ENCODE measurements around the gene ZBTB3. TPM values are rescaled to one million over a fixed set of nuclear protein-coding genes. Genes with fewer than 3 reads are reported as not detected.

Gene ZBTB3
- total and polyA plus RNA-seq, 2 donors (not counting 1 experiment from before 2014, with no cell fraction given), result 6.2 to 14.4 TPM

GRCh38 chr11:62778441-62778840 is 24.5 kb upstream of the ZBTB3 start:
- H3K9me3 ChIP-seq (ENCODE audit: control insufficient read depth, insufficient read depth, low read depth, low read length), result no peaks in the 10 kb centered on the region
- H3K9ac ChIP-seq (ENCODE audit: insufficient read depth, low read length), result no peak overlapping the region
- H3K4me1 ChIP-seq (ENCODE audit: control insufficient read depth, extremely low read depth, insufficient read depth, low read length), result no peaks in the 10 kb centered on the region
- H3K27me3 ChIP-seq (ENCODE audit: control insufficient read depth, insufficient read depth, low read length), result no peaks in the 10 kb centered on the region
- DNase-seq (ENCODE audit: low read depth in 2 of 2), result no peak
- peaks cover 17% of the 10 kb centered on the region for H3K36me3 ChIP-seq (ENCODE audit: control insufficient read depth, insufficient read depth, low read length)
- TF ChIP-seq EZH2 (IDR thresholded peaks at IDR 0.05; ENCODE audit: low read length, missing control alignments), result no peak
- TF ChIP-seq CTCF (conservative IDR thresholded peaks at IDR 0.05 in 1 of 2, IDR thresholded peaks at IDR 0.05 in 1 of 2; ENCODE audit: low read depth in 1 of 2, low read length in 2 of 2), result no peak
- no peak overlapping the region for H3K4me3 ChIP-seq (replicated peaks in 1 of 4; ENCODE audit: control extremely low read depth in 1 of 4, insufficient read depth in 1 of 4, low read depth in 3 of 4, low read length in 4 of 4)
- no peaks in the 10 kb centered on the region for H4K20me1 ChIP-seq (ENCODE audit: control insufficient read depth, extremely low read depth, insufficient read depth, low read length)
- no peak overlapping the region for H3K27ac ChIP-seq (ENCODE audit: insufficient read depth, low read length)
- no peak overlapping the region for H3K4me2 ChIP-seq (ENCODE audit: extremely low read depth, insufficient read depth, low read length)
- H3K79me2 ChIP-seq (ENCODE audit: control insufficient read depth, insufficient read depth, low read length), result peaks cover 4% of the 10 kb centered on the region
- no peak overlapping the region for H2AFZ ChIP-seq (ENCODE audit: low read length)

- Histone ChIP-seq H4K20me1 (ENCODE audit: control insufficient read depth, extremely low read depth, insufficient read depth, low read length) (no peaks in the 10 kb centered on the region), H3K36me3 (ENCODE audit: control insufficient read depth, insufficient read depth, low read length) (peaks cover 13% of the 10 kb centered on the region), H3K4me1 (ENCODE audit: control insufficient read depth, extremely low read depth, insufficient read depth, low read length) (no peaks in the 10 kb centered on the region), H3K4me2 (ENCODE audit: extremely low read depth, insufficient read depth, low read length) (no peak overlapping the region), H3K4me3 (replicated peaks in 1 of 4; ENCODE audit: control extremely low read depth in 1 of 4, insufficient read depth in 1 of 4, low read depth in 3 of 4, low read length in 4 of 4) (no peak overlapping the region), H3K79me2 (ENCODE audit: control insufficient read depth, insufficient read depth, low read length) (peaks cover 7% of the 10 kb centered on the region), H3K27ac (ENCODE audit: insufficient read depth, low read length) (no peak overlapping the region), H2AFZ (ENCODE audit: low read length) (no peak overlapping the region), H3K9ac (ENCODE audit: insufficient read depth, low read length) (no peak overlapping the region), H3K27me3 (ENCODE audit: control insufficient read depth, insufficient read depth, low read length) (no peaks in the 10 kb centered on the region), H3K9me3 (ENCODE audit: control insufficient read depth, insufficient read depth, low read depth, low read length) (no peaks in the 10 kb centered on the region)
- DNase-seq (ENCODE audit: low read depth in 2 of 2), result no peak
- no peak for TF ChIP-seq EZH2 (IDR thresholded peaks at IDR 0.05; ENCODE audit: low read length, missing control alignments)
- TF ChIP-seq CTCF (conservative IDR thresholded peaks at IDR 0.05 in 1 of 2, IDR thresholded peaks at IDR 0.05 in 1 of 2; ENCODE audit: low read depth in 1 of 2, low read length in 2 of 2), result no peak
These were observed 23.4 kb upstream of the ZBTB3 start for GRCh38 chr11:62777389-62777788.

GRCh38 chr11:62775646-62776045 is 21.7 kb upstream of the ZBTB3 start:
- Histone ChIP-seq H3K4me2 (ENCODE audit: extremely low read depth, insufficient read depth, low read length) (no peak overlapping the region), H3K79me2 (ENCODE audit: control insufficient read depth, insufficient read depth, low read length) (peaks cover 12% of the 10 kb centered on the region), H4K20me1 (ENCODE audit: control insufficient read depth, extremely low read depth, insufficient read depth, low read length) (no peaks in the 10 kb centered on the region), H3K9ac (ENCODE audit: insufficient read depth, low read length) (no peak overlapping the region), H3K27ac (ENCODE audit: insufficient read depth, low read length) (no peak overlapping the region), H3K9me3 (ENCODE audit: control insufficient read depth, insufficient read depth, low read depth, low read length) (no peaks in the 10 kb centered on the region), H3K4me1 (ENCODE audit: control insufficient read depth, extremely low read depth, insufficient read depth, low read length) (peaks cover 3% of the 10 kb centered on the region), H3K36me3 (ENCODE audit: control insufficient read depth, insufficient read depth, low read length) (peaks cover 10% of the 10 kb centered on the region), H3K4me3 (replicated peaks in 1 of 4; ENCODE audit: control extremely low read depth in 1 of 4, insufficient read depth in 1 of 4, low read depth in 3 of 4, low read length in 4 of 4) (no peak overlapping the region), H3K27me3 (ENCODE audit: control insufficient read depth, insufficient read depth, low read length) (no peaks in the 10 kb centered on the region), H2AFZ (ENCODE audit: low read length) (no peak overlapping the region)
- TF ChIP-seq EZH2 (IDR thresholded peaks at IDR 0.05; ENCODE audit: low read length, missing control alignments) (no peak), CTCF (conservative IDR thresholded peaks at IDR 0.05 in 1 of 2, IDR thresholded peaks at IDR 0.05 in 1 of 2; ENCODE audit: low read depth in 1 of 2, low read length in 2 of 2) (no peak)
- DNase-seq (ENCODE audit: low read depth in 2 of 2), result no peak

Data from fibroblast of lung (primary cell).